ENCODE results near the gene C19orf73. TPM values are rescaled to one million over a fixed set of nuclear protein-coding genes. Genes with fewer than 3 reads are reported as not detected.

Gene C19orf73
- total and polyA plus RNA-seq, 9 of the 15 experiments (the other 6 are each of a cell fraction or from before 2014, with no cell fraction given), result 0.08 to 7.4 (median 1.4) TPM

- TF ChIP-seq ZNF407 (IDR thresholded peaks at IDR 0.05; ENCODE audit: low read depth), result no peak
- TF ChIP-seq GATAD2A (IDR thresholded peaks at IDR 0.05), result no peak
- no peak for TF ChIP-seq NFIX (CRISPR knock-in tag; IDR thresholded peaks at IDR 0.05; ENCODE audit: low read depth)
- no peak for TF ChIP-seq ZNF384 (IDR thresholded peaks at IDR 0.05; ENCODE audit: low read depth, low read length)
- TF ChIP-seq, protein P1, sequence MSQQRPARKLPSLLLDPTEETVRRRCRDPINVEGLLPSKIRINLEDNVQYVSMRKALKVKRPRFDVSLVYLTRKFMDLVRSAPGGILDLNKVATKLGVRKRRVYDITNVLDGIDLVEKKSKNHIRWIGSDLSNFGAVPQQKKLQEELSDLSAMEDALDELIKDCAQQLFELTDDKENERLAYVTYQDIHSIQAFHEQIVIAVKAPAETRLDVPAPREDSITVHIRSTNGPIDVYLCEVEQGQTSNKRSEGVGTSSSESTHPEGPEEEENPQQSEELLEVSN (IDR thresholded peaks at IDR 0.05; ENCODE audit: borderline replicate concordance in 1 of 2, extremely low read depth in 1 of 2, insufficient read depth in 1 of 2, insufficient read length in 1 of 2, low read depth in 1 of 2, low read length in 1 of 2, poor library complexity in 1 of 2, severe bottlenecking in 1 of 2), result peak in 1 of 2 experiments; percentile 85
- peak; percentile 33; the same call in 1 of the 2 replicates for TF ChIP-seq LARP7 (IDR thresholded peaks at IDR 0.05)
- TF ChIP-seq, protein P2, sequence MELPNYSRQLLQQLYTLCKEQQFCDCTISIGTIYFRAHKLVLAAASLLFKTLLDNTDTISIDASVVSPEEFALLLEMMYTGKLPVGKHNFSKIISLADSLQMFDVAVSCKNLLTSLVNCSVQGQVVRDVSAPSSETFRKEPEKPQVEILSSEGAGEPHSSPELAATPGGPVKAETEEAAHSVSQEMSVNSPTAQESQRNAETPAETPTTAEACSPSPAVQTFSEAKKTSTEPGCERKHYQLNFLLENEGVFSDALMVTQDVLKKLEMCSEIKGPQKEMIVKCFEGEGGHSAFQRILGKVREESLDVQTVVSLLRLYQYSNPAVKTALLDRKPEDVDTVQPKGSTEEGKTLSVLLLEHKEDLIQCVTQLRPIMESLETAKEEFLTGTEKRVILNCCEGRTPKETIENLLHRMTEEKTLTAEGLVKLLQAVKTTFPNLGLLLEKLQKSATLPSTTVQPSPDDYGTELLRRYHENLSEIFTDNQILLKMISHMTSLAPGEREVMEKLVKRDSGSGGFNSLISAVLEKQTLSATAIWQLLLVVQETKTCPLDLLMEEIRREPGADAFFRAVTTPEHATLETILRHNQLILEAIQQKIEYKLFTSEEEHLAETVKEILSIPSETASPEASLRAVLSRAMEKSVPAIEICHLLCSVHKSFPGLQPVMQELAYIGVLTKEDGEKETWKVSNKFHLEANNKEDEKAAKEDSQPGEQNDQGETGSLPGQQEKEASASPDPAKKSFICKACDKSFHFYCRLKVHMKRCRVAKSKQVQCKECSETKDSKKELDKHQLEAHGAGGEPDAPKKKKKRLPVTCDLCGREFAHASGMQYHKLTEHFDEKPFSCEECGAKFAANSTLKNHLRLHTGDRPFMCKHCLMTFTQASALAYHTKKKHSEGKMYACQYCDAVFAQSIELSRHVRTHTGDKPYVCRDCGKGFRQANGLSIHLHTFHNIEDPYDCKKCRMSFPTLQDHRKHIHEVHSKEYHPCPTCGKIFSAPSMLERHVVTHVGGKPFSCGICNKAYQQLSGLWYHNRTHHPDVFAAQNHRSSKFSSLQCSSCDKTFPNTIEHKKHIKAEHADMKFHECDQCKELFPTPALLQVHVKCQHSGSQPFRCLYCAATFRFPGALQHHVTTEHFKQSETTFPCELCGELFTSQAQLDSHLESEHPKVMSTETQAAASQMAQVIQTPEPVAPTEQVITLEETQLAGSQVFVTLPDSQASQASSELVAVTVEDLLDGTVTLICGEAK (IDR thresholded peaks at IDR 0.05), result 0 out of 2 replicates have a peak, but pooled peaks have one; percentile 8
- TF ChIP-seq, protein P2 (CRISPR knock-in tag; IDR thresholded peaks at IDR 0.05), result no peak
These were observed 38.7 kb upstream of the C19orf73 start, which contains the start of gene TRPM4 (continued) for GRCh38 chr19:49157445-49158224.

Data from K562 (cell line).